Colon (tissue), 2 donors: ENCODE results near the gene NAA15.
"Not testable (repeated sequence)": the region's sequence is repeated elsewhere in the genome, so short reads cannot be mapped to it uniquely, and the experiment has no call there.

Experiments used
- FAIRE-seq: peaks from 2 replicates; lab custom pipeline; 2012; peaks lifted over from hg19 to GRCh38; lab: Jason Lieb, UNC
- donor health status: control.
- donor health status: control.

NAA15 gene

GRCh38 chr4:139301113-139301820 lies at the start of gene NAA15:
Gene NAA15 (plus strand): TSS chr4:139301505. CDS start chr4:139301778, 273 bp downstream.
- no peak for FAIRE-seq

- no peak for FAIRE-seq
Measured at GRCh38 chr4:139253046-139253445, 48.3 kb upstream of the NAA15 start.

GRCh38 chr4:139253713-139254112 lies 47.6 kb upstream of the NAA15 start:
- no peak for FAIRE-seq

GRCh38 chr4:139255581-139255980 lies 45.7 kb upstream of the NAA15 start:
- not testable (repeated sequence) for FAIRE-seq

GRCh38 chr4:139256349-139256748 lies 45.0 kb upstream of the NAA15 start:
- peak; percentile 10 for FAIRE-seq

- FAIRE-seq = no peak
Measured at GRCh38 chr4:139265654-139266053, 35.7 kb upstream of the NAA15 start.

- FAIRE-seq = no peak
Measured at GRCh38 chr4:139266208-139266582, 35.1 kb upstream of the NAA15 start.

- FAIRE-seq = no peak
Measured at GRCh38 chr4:139266583-139267257, 34.6 kb upstream of the NAA15 start.

GRCh38 chr4:139267301-139267700 lies 34.0 kb upstream of the NAA15 start:
- FAIRE-seq = no peak

GRCh38 chr4:139273835-139274234 lies 27.5 kb upstream of the NAA15 start:
- no peak for FAIRE-seq

- FAIRE-seq = no peak
Measured at GRCh38 chr4:139274790-139275189, 26.5 kb upstream of the NAA15 start.

GRCh38 chr4:139275281-139275735 lies 26.0 kb upstream of the NAA15 start:
- no peak for FAIRE-seq

GRCh38 chr4:139278485-139278884 lies 22.8 kb upstream of the NAA15 start:
- no peak for FAIRE-seq

GRCh38 chr4:139278912-139279759 lies 22.2 kb upstream of the NAA15 start:
- FAIRE-seq = no peak

- FAIRE-seq = no peak
Measured at GRCh38 chr4:139279760-139280620, 21.3 kb upstream of the NAA15 start, which contains the start of gene MGARP. Gene MGARP (minus strand): TSS chr4:139280225. CDS start chr4:139280158, 67 bp downstream.

- FAIRE-seq = no peak
Measured at GRCh38 chr4:139282065-139282720, 19.1 kb upstream of the NAA15 start.

GRCh38 chr4:139282721-139283075 lies 18.6 kb upstream of the NAA15 start:
- FAIRE-seq = no peak

- FAIRE-seq = no peak
Measured at GRCh38 chr4:139286186-139286698, 15.1 kb upstream of the NAA15 start.

- FAIRE-seq = no peak
Measured at GRCh38 chr4:139295206-139295941, 5.9 kb upstream of the NAA15 start.

GRCh38 chr4:139295942-139296299 lies 5.4 kb upstream of the NAA15 start:
- no peak for FAIRE-seq
